HG03378 (cell line): ENCODE results near the gene SLC16A1.
"Not testable (repeated sequence)": the region's sequence is repeated elsewhere in the genome, so short reads cannot be mapped to it uniquely, and the experiment has no call there.

Experiments used
- ATAC-seq: cut with Tn5 transposase; IDR thresholded peaks from one replicate; pipeline ENCODE4 v1.9.1; 2021; ENCODE audit warnings: mild to moderate bottlenecking, moderate library complexity; ENCODE audit not compliant: unreplicated experiment

SLC16A1 gene

GRCh38 chr1:112926858-112927257, 29.1 kb downstream of the SLC16A1 start:
- ATAC-seq: no peak

DNA sequence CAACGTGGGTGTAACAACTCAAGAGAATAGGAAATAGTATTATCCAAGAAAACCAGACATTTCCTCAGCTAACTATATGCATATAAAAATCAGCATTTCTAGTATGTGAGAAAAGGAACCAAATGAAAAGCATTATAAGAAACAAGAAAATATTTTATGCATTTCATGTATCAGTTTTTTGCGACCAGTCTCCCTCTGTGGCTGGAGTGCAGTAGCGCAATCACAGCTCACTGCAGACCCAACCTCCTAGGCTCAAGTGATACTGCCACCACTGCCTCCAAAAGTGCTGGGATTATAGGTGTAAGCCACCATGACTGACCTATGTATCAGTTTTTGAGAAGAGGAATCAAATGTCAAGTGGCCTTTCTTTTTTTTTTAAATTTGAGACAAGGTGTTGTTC, 31.0 kb downstream of the SLC16A1 start:
- no peak for ATAC-seq

GRCh38 chr1:112923959-112924349, 32.0 kb downstream of the SLC16A1 start:
- no peak for ATAC-seq

- ATAC-seq: no peak
These were observed 32.6 kb downstream of the SLC16A1 start for GRCh38 chr1:112923234-112923958.

GRCh38 chr1:112911506-112912220, 44.3 kb downstream of the SLC16A1 start:
- ATAC-seq: no peak

- no peak for ATAC-seq
These were observed 46.1 kb downstream of the SLC16A1 start for GRCh38 chr1:112909847-112910246.

- no peak for ATAC-seq
These were observed 49.8 kb downstream of the SLC16A1 start for GRCh38 chr1:112906150-112906698.

GRCh38 chr1:112905395-112906149, 50.4 kb downstream of the SLC16A1 start:
- no peak for ATAC-seq

GRCh38 chr1:112904831-112905261, 51.1 kb downstream of the SLC16A1 start:
- no peak for ATAC-seq

DNA sequence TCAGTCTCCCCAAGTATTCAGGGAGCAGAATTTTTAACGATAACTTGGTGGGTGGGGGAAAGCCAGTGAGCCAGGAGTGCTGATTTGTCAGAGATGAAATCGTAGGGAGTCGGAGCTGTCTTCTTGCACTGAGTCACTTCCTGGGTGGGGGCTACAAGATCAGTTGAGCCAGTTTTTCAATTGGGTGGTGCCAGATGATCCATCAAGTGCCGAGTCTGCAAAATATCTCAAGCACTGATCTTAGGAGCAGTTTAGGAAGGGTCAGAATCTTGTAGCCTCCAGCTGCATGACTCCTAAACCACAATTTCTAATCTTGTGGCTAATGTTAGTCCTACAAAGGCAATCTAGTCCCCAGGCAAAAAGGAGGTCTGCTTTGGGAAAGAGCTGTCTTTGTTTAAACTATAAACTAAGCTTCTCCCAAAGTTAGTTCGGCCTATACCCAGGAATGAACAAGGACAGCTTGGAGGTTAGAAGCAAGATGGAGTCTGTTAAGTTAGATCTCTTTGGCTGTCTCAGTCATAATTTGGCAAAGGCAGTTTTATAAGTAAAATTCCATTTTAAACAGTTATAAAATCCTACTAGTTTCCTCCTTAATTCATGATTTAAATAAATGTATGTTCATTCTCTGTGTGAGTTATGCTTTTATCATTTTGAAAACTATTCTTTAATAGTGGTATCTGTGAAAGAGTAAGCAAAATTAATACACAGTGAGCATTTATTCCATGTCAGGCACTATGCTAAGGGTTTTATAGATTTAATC, 51.7 kb downstream of the SLC16A1 start:
- no peak for ATAC-seq

DNA sequence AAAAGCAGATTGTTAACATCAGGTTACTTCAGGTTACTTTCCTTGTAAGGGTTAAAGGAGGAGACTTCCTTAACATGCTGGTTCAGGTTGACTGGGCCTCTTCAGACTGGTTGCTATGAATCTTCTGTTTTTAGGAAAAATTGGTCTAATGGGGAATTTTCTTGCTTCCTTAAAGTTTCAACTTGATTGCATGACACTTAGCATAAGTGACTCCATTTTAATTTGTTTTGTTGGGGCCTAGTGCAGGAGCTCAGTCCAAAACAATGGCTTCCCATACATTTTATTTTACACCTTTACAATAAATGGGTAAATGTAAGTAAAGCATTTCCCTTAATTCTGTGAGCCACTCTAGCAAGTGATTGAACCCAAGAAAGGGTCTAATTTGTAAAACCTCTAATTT, 53.8 kb downstream of the SLC16A1 start:
- no peak for ATAC-seq

DNA sequence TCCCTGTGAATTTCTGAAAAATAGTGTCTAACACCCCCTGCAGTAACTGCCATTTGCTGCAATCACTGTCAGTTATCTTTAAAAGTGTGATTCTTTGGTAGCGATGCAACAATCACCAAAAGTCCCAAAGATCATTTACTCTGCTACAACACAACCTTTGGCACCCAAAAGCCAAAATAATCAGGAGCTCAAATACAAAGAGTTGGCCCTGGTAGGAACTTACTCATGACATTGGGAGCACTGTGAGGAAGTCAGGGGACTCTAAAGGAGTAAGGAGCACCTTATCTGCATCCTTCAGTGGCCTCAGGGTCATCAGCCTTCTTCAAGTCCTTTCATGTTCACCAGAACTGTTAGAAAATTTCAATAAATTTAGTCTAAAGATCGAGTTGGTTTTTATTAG, 54.6 kb downstream of the SLC16A1 start:
- no peak for ATAC-seq

DNA sequence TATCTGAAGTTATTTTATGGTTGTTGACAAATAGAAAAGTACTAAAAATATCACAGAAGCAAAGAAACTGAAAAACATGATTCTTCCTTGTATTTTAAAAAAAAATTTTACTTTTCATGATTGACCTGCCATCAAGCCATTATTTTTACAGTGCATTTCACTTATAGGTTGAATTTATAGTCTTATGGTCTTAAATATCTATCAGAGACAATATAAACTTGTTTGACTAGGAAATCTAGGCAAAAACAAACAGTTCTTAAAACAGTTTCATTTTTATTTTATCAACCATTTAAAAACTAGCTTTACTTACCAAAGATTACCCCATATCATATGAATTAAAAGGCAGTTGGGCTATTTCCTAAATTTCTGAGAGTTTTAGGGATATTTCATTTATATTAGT, 59.2 kb downstream of the SLC16A1 start:
- no peak for ATAC-seq

DNA sequence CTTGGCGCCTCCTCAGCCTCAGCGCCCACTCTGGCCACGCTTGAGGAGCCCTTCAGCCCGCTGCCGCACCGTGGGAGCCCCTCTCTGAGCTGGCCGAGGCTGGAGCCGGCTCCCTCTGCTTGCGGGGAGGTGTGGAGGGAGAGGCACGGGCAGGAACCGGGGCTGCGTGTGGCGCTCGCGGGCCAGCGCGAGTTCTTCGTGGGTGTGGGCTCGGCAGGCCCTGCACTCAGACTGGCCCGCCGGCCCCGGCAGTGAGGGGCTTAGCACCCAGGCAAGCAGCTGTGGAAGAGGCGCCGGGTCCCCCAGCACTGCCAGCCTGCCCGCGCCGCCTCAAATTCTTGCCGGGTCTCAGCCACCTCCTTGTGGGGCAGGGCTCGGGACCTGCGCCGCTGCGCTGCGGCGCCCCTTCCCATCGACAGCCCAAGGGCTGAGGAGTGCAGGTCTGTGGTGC, 61.4 kb downstream of the SLC16A1 start:
- no peak for ATAC-seq

DNA sequence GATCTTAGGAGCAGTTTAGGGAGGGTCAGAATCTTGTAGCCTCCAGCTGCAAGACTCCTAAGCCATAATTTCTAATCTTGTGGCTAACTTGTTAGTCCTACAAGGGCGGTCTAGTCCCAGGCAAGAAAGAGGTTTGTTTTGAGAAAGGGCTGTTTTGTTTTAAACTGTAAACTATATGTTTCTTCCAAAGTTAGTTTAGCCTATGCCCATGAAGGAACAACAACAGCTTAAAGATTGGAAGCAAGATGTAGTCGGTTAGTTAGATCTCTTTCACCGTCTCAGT, 62.0 kb downstream of the SLC16A1 start:
- no peak for ATAC-seq

GRCh38 chr1:112893288-112894009, 62.5 kb downstream of the SLC16A1 start:
- ATAC-seq: no peak

- not testable (repeated sequence) for ATAC-seq
These were observed 66.1 kb downstream of the SLC16A1 start for GRCh38 chr1:112889906-112890305.

DNA sequence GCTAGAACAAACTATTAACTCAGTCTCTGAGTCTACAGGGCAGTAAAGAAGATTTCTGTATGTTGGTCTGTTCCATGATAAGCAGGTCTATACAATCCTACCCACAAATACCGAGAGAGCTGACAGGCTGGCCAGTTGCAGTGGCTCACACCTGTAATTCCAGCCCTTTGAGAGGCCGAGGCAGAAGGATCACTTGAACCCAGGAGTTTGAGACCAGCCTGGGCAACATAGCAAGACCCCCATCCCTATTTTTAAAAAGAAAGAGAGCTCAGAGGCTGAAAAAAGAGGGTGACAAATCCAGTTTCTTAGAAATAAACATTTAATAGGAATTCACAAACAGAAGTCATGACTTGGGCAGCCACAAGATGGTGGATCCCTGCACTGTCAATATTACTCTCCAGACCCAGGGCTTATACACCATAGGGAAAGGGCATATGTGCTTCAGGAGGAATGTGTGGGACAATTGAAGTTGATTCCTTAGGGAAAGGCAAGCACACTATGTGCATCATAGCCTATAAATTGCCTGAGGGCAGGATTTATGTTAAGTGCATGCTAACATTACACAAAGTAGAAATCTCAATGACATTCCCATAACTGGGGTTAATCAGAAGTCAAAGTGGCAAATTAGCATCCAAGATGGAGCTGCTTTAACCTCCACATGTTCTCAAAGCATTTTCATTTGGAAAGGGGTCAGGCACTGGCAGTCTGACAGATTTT, 66.8 kb downstream of the SLC16A1 start:
- no peak for ATAC-seq

- ATAC-seq: no peak
These were observed 67.4 kb downstream of the SLC16A1 start for GRCh38 chr1:112888630-112889029.
